HCT116 (cell line): ENCODE data around the gene TNFRSF9.

Experiments used
- CEBPB ChIP-seq: IDR thresholded peaks from 2 replicates; pipeline ENCODE4 v1.6.1; 2012; ENCODE audit warnings: low read depth
- CTCF ChIP-seq, 3 experiments: fragments of 200-600 bp in 1 of 3; sonication (generic) in 1 of 3; IDR thresholded peaks in 2 of 3; conservative IDR thresholded peaks in 1 of 3; 2 replicates each; pipeline ENCODE4 v1.5.1; 2012 to 2017; ENCODE audit warnings: low read depth in 2 of 3, low read length in 2 of 3, antibody characterized with exemption in 1 of 3, borderline replicate concordance in 1 of 3, control low read depth in 1 of 3, mild to moderate bottlenecking in 1 of 3, mixed read lengths in 1 of 3, mixed run types in 1 of 3, moderate library complexity in 1 of 3; ENCODE audit not compliant: insufficient read depth in 1 of 3
- EZH2phosphoT487 ChIP-seq: fragments of 200-600 bp; IDR thresholded peaks from 2 replicates; pipeline ENCODE4 v1.6.1; 2018; ENCODE audit warnings: antibody characterized with exemption, borderline replicate concordance
- JUND ChIP-seq: IDR thresholded peaks from 2 replicates; pipeline ENCODE4 v1.6.1; 2012
- MAX ChIP-seq: IDR thresholded peaks from 2 replicates; pipeline ENCODE4 v1.6.1; 2012
- POLR2A ChIP-seq: IDR thresholded peaks from 2 replicates; pipeline ENCODE4 v1.7.0; 2011; ENCODE audit warnings: borderline replicate concordance; ENCODE audit not compliant: insufficient read depth, insufficient read length; ENCODE audit errors: extremely low read depth
- POLR2AphosphoS5 ChIP-seq: IDR thresholded peaks from 2 replicates; pipeline ENCODE4 v1.6.1; 2011; ENCODE audit warnings: mild to moderate bottlenecking, low read depth, low read length, moderate library complexity
- RAD21 ChIP-seq: IDR thresholded peaks from 2 replicates; pipeline ENCODE4 v1.6.1; 2012; ENCODE audit warnings: low read depth, mild to moderate bottlenecking
- REST ChIP-seq: IDR thresholded peaks from 2 replicates; pipeline ENCODE4 v1.6.1; 2012; ENCODE audit warnings: low read depth
- SP1 ChIP-seq: IDR thresholded peaks from 2 replicates; pipeline ENCODE4 v1.6.1; 2012; ENCODE audit warnings: low read depth
- TCF7L2 ChIP-seq: IDR thresholded peaks from 2 replicates; pipeline ENCODE4 v1.7.0; 2011; ENCODE audit warnings: borderline replicate concordance, inconsistent platforms; ENCODE audit not compliant: insufficient read depth, insufficient read length; ENCODE audit errors: extremely low read depth
- ZNF274 ChIP-seq: fragments of 200-500 bp; sonication (Bioruptor generic); IDR thresholded peaks from 2 replicates; pipeline ENCODE4 v1.6.1; 2014; ENCODE audit warnings: mild to moderate bottlenecking, low read depth, low read length, inconsistent platforms

GRCh38 chr1:7989762-7990428, 49.3 kb upstream of the TNFRSF9 start:
- TF ChIP-seq POLR2AphosphoS5 (no peak), POLR2A (no peak), CTCF (IDR thresholded peaks at IDR 0.05 in 2 of 3, conservative IDR thresholded peaks at IDR 0.05 in 1 of 3; ENCODE audit: borderline replicate concordance in 1 of 3, insufficient read depth in 1 of 3, low read depth in 2 of 3, low read length in 2 of 3) (no peak), REST (no peak), JUND (no peak), RAD21 (no peak), ZNF274 (no peak), TCF7L2 (no peak), MAX (no peak), CEBPB (no peak), EZH2phosphoT487 (no peak), SP1 (no peak)
